Stimulated activated CD4-positive, alpha-beta T cell treated with anti-CD3 and anti-CD28 coated beads, Interleukin-4, amount 100 ng/mL, for 4 hours (primary cell): ENCODE measurements around the gene SAMD15.
"Not testable (repeated sequence)": the region's sequence is repeated elsewhere in the genome, so short reads cannot be mapped to it uniquely, and the experiment has no call there.

Experiments
- DNase-seq, 2 experiments: peaks; one replicate each; pipeline ENCODE4 v3.0.0-alpha.2; 2020

Gene SAMD15

GRCh38 chr14:77377502-77377844 is 294 bp downstream of the SAMD15 start:
- DNase-seq, result no peak

- no peak for DNase-seq
These were observed 1.5 kb downstream of the SAMD15 start for GRCh38 chr14:77378701-77379100.

GRCh38 chr14:77390188-77390587 is 13.0 kb downstream of the SAMD15 start:
- no peak for DNase-seq

- DNase-seq, result no peak
These were observed 23.0 kb downstream of the SAMD15 start for GRCh38 chr14:77400216-77400615.

GRCh38 chr14:77403768-77404167 is 26.6 kb downstream of the SAMD15 start:
- no peak for DNase-seq

- no peak for DNase-seq
These were observed 28.9 kb downstream of the SAMD15 start for GRCh38 chr14:77406086-77406485.

GRCh38 chr14:77406718-77407117 is 29.5 kb downstream of the SAMD15 start:
- no peak for DNase-seq

GRCh38 chr14:77407158-77407557 is 30.0 kb downstream of the SAMD15 start:
- DNase-seq, result no peak

- DNase-seq, result no peak
These were observed 32.0 kb downstream of the SAMD15 start for GRCh38 chr14:77409131-77409533.

- not testable (repeated sequence) for DNase-seq
These were observed 38.3 kb downstream of the SAMD15 start for GRCh38 chr14:77415403-77416030.

- not testable (repeated sequence) for DNase-seq
These were observed 38.9 kb downstream of the SAMD15 start for GRCh38 chr14:77416098-77416497.

GRCh38 chr14:77416836-77417235 is 39.7 kb downstream of the SAMD15 start:
- no peak for DNase-seq

- no peak for DNase-seq
These were observed 44.0 kb downstream of the SAMD15 start for GRCh38 chr14:77421201-77421600.

- no peak for DNase-seq
These were observed 46.2 kb downstream of the SAMD15 start, which contains the start of gene NOXRED1 for GRCh38 chr14:77423423-77423822. Gene NOXRED1, minus strand, starts transcription at chr14:77423523. Its CDS starts 634 bp downstream, at chr14:77422889.

GRCh38 chr14:77424862-77425261 is 47.7 kb downstream of the SAMD15 start:
- no peak for DNase-seq

GRCh38 chr14:77426396-77426795 is 49.2 kb downstream of the SAMD15 start:
- no peak for DNase-seq

GRCh38 chr14:77436042-77436441 is 58.9 kb downstream of the SAMD15 start:
- no peak for DNase-seq

- DNase-seq, result no peak
These were observed 61.4 kb downstream of the SAMD15 start for GRCh38 chr14:77438596-77438995.

- DNase-seq, result no peak
These were observed 62.7 kb downstream of the SAMD15 start for GRCh38 chr14:77439861-77440260.
